H1 (cell line): ENCODE measurements around the gene CD8B2. TPM values are rescaled to one million over a fixed set of nuclear protein-coding genes. Genes with fewer than 3 reads are reported as not detected.

ENCODE experiments used
- BACH1 ChIP-seq: IDR thresholded peaks from 2 replicates; pipeline ENCODE4 v1.6.1; 2012; ENCODE audit warnings: low read length, improper control_type of control experiment
- CBX8 ChIP-seq: fragments of 300-800, 300-1000 bp; sonication (generic); IDR thresholded peaks from 2 replicates; pipeline ENCODE4 v1.7.1; 2016; ENCODE audit warnings: low read depth, low read length, borderline replicate concordance
- CREB1 ChIP-seq: IDR thresholded peaks from 2 replicates; pipeline ENCODE4 v1.6.1; 2012; ENCODE audit warnings: inconsistent platforms
- CTCF ChIP-seq, 3 experiments: IDR thresholded peaks; 1 replicate in 2 of 3; 2 replicates in 1 of 3; pipeline versions ENCODE4 v1.5.1 to v1.6.1; 2011; ENCODE audit warnings: low read length in 3 of 3, mild to moderate bottlenecking in 3 of 3, inconsistent platforms in 2 of 3, low read depth in 1 of 3, moderate library complexity in 1 of 3; ENCODE audit not compliant: insufficient read depth in 1 of 3; ENCODE audit errors: control extremely low read depth in 1 of 3
- SP2 ChIP-seq: IDR thresholded peaks from 2 replicates; pipeline ENCODE4 v1.6.1; 2012; ENCODE audit warnings: mild to moderate bottlenecking, low read length, inconsistent platforms
- TBP ChIP-seq: IDR thresholded peaks from 2 replicates; pipeline ENCODE4 v1.6.1; 2011; ENCODE audit warnings: low read depth, low read length, improper control_type of control experiment
- TEAD4 ChIP-seq: IDR thresholded peaks from 2 replicates; pipeline ENCODE4 v1.6.1; 2012; ENCODE audit warnings: low read depth, low read length, inconsistent platforms, mixed read lengths
- YY1 ChIP-seq: IDR thresholded peaks from 2 replicates; pipeline ENCODE4 v1.6.1; 2011; ENCODE audit warnings: low read depth, mild to moderate bottlenecking, low read length
- polyA plus RNA-seq, 7 experiments: library from polyadenylated mRNA; depleted of rRNA in 3 of 7; stranded (reverse) in 5 of 7; unstranded in 2 of 7; fragments of >200 nt in 5 of 7; fragments of 200-250 nt in 2 of 7; gene quantifications; 1 replicate in 5 of 7; 2 replicates in 1 of 7; 4 replicates in 1 of 7; pipeline versions ENCODE4 v1.2.1 to v1.2.3, GENCODE V29; 2011 to 2013; ENCODE audit warnings: missing spikeins in 2 of 7, mixed read lengths in 2 of 7
- total RNA-seq: library from RNA; stranded (reverse); fragmentation: NEBNext Ultra II Directional; extraction: Animal tissue kit (Norgen Biotek cat#: 25700); gene quantifications from 2 replicates; pipeline ENCODE4 v1.2.1, GENCODE V29; 2021
- TF ChIP-seq, protein P1 (sequence below): fragments of 300-600 bp; sonication (generic); IDR thresholded peaks from 2 replicates; pipeline ENCODE4 v1.7.1; 2012; ENCODE audit warnings: low read length, moderate library complexity, mild to moderate bottlenecking, inconsistent platforms; ENCODE audit not compliant: insufficient replicate concordance

The CD8B2 gene
- total and polyA plus RNA-seq, 2 of the 8 experiments (the other 6 are each of a cell fraction or from before 2014, with no cell fraction given), result 0.03 TPM; not detected in 1

- TF ChIP-seq, protein P1, sequence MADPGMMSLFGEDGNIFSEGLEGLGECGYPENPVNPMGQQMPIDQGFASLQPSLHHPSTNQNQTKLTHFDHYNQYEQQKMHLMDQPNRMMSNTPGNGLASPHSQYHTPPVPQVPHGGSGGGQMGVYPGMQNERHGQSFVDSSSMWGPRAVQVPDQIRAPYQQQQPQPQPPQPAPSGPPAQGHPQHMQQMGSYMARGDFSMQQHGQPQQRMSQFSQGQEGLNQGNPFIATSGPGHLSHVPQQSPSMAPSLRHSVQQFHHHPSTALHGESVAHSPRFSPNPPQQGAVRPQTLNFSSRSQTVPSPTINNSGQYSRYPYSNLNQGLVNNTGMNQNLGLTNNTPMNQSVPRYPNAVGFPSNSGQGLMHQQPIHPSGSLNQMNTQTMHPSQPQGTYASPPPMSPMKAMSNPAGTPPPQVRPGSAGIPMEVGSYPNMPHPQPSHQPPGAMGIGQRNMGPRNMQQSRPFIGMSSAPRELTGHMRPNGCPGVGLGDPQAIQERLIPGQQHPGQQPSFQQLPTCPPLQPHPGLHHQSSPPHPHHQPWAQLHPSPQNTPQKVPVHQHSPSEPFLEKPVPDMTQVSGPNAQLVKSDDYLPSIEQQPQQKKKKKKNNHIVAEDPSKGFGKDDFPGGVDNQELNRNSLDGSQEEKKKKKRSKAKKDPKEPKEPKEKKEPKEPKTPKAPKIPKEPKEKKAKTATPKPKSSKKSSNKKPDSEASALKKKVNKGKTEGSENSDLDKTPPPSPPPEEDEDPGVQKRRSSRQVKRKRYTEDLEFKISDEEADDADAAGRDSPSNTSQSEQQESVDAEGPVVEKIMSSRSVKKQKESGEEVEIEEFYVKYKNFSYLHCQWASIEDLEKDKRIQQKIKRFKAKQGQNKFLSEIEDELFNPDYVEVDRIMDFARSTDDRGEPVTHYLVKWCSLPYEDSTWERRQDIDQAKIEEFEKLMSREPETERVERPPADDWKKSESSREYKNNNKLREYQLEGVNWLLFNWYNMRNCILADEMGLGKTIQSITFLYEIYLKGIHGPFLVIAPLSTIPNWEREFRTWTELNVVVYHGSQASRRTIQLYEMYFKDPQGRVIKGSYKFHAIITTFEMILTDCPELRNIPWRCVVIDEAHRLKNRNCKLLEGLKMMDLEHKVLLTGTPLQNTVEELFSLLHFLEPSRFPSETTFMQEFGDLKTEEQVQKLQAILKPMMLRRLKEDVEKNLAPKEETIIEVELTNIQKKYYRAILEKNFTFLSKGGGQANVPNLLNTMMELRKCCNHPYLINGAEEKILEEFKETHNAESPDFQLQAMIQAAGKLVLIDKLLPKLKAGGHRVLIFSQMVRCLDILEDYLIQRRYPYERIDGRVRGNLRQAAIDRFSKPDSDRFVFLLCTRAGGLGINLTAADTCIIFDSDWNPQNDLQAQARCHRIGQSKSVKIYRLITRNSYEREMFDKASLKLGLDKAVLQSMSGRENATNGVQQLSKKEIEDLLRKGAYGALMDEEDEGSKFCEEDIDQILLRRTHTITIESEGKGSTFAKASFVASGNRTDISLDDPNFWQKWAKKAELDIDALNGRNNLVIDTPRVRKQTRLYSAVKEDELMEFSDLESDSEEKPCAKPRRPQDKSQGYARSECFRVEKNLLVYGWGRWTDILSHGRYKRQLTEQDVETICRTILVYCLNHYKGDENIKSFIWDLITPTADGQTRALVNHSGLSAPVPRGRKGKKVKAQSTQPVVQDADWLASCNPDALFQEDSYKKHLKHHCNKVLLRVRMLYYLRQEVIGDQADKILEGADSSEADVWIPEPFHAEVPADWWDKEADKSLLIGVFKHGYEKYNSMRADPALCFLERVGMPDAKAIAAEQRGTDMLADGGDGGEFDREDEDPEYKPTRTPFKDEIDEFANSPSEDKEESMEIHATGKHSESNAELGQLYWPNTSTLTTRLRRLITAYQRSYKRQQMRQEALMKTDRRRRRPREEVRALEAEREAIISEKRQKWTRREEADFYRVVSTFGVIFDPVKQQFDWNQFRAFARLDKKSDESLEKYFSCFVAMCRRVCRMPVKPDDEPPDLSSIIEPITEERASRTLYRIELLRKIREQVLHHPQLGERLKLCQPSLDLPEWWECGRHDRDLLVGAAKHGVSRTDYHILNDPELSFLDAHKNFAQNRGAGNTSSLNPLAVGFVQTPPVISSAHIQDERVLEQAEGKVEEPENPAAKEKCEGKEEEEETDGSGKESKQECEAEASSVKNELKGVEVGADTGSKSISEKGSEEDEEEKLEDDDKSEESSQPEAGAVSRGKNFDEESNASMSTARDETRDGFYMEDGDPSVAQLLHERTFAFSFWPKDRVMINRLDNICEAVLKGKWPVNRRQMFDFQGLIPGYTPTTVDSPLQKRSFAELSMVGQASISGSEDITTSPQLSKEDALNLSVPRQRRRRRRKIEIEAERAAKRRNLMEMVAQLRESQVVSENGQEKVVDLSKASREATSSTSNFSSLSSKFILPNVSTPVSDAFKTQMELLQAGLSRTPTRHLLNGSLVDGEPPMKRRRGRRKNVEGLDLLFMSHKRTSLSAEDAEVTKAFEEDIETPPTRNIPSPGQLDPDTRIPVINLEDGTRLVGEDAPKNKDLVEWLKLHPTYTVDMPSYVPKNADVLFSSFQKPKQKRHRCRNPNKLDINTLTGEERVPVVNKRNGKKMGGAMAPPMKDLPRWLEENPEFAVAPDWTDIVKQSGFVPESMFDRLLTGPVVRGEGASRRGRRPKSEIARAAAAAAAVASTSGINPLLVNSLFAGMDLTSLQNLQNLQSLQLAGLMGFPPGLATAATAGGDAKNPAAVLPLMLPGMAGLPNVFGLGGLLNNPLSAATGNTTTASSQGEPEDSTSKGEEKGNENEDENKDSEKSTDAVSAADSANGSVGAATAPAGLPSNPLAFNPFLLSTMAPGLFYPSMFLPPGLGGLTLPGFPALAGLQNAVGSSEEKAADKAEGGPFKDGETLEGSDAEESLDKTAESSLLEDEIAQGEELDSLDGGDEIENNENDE, result no peak
- TF ChIP-seq CBX8, result no peak
- TF ChIP-seq YY1, result no peak
- TF ChIP-seq SP2, result no peak
- no peak for TF ChIP-seq TEAD4
- TF ChIP-seq TBP, result no peak
- no peak for TF ChIP-seq BACH1
- no peak for TF ChIP-seq CREB1
- no peak for TF ChIP-seq CTCF (IDR thresholded peaks at IDR 0.05; ENCODE audit: control extremely low read depth in 1 of 3, insufficient read depth in 1 of 3, low read depth in 1 of 3, low read length in 3 of 3)
Observed at GRCh38 chr2:106547164-106547903, 60.2 kb downstream of the CD8B2 start (continued).
